T follicular helper cell (primary cell): ENCODE measurements around the gene CCDC112.
"Not testable (repeated sequence)": the region's sequence is repeated elsewhere in the genome, so short reads cannot be mapped to it uniquely, and the experiment has no call there.

Experiments used
- DNase-seq: peaks from one replicate; pipeline ENCODE4 v3.0.0-alpha.2; 2020; ENCODE audit warnings: low read depth

Gene CCDC112

GRCh38 chr5:115262321-115263077 is 34.0 kb downstream of the CCDC112 start, which contains the start of gene PGGT1B:
PGGT1B (minus strand) TSS chr5:115262877; CDS start chr5:115262851, 26 bp downstream.
- DNase-seq, result peak; percentile 41

- DNase-seq, result no peak
Observed at GRCh38 chr5:115262011-115262320, 34.5 kb downstream of the CCDC112 start.

GRCh38 chr5:115260248-115260647 is 36.2 kb downstream of the CCDC112 start:
- no peak for DNase-seq

GRCh38 chr5:115257981-115258380 is 38.5 kb downstream of the CCDC112 start:
- DNase-seq, result no peak

GRCh38 chr5:115249379-115249778 is 47.1 kb downstream of the CCDC112 start:
- DNase-seq, result not testable (repeated sequence)

- no peak for DNase-seq
Observed at GRCh38 chr5:115246361-115246991, 50.0 kb downstream of the CCDC112 start.

GRCh38 chr5:115243412-115243811 is 53.0 kb downstream of the CCDC112 start:
- no peak for DNase-seq

- DNase-seq, result no peak
Observed at GRCh38 chr5:115241881-115242642, 54.4 kb downstream of the CCDC112 start.

- no peak for DNase-seq
Observed at GRCh38 chr5:115237066-115237465, 59.4 kb downstream of the CCDC112 start.

- no peak for DNase-seq
Observed at GRCh38 chr5:115236599-115236998, 59.9 kb downstream of the CCDC112 start.

- no peak for DNase-seq
Observed at GRCh38 chr5:115231598-115231997, 64.9 kb downstream of the CCDC112 start.

- no peak for DNase-seq
Observed at GRCh38 chr5:115229606-115230005, 66.8 kb downstream of the CCDC112 start.

GRCh38 chr5:115227281-115227680 is 69.2 kb downstream of the CCDC112 start:
- DNase-seq, result no peak
